Brain microvascular endothelial cell (primary cell): ENCODE data around the gene MAPKAPK5.
"Not testable (repeated sequence)": the region's sequence is repeated elsewhere in the genome, so short reads cannot be mapped to it uniquely, and the experiment has no call there.

ENCODE experiments used
- DNase-seq: peaks from one replicate; pipeline ENCODE4 v3.0.0-alpha.2; 2020
- H3K27ac ChIP-seq: fragments of 250-450 bp; sonication (Bioruptor Pico); 2 replicates; pipeline ENCODE4 v1.5.1; 2020; ENCODE audit warnings: mild to moderate bottlenecking, moderate library complexity
- H3K27me3 ChIP-seq: fragments of 250-450 bp; sonication (Bioruptor Pico); replicated peaks from 2 replicates; pipeline ENCODE4 v1.5.1; 2020; ENCODE audit warnings: mild to moderate bottlenecking
- H3K36me3 ChIP-seq: fragments of 250-450 bp; sonication (Bioruptor Pico); replicated peaks from 2 replicates; pipeline ENCODE4 v1.5.1; 2020; ENCODE audit warnings: mild to moderate bottlenecking
- H3K4me3 ChIP-seq: 2 replicates; pipeline ENCODE4 v1.5.1; 2011; ENCODE audit warnings: low read depth, mild to moderate bottlenecking, control low read depth, low read length, moderate library complexity
- CTCF ChIP-seq: IDR thresholded peaks from 2 replicates; pipeline ENCODE4 v1.5.1; 2011; ENCODE audit warnings: low read depth, mild to moderate bottlenecking, moderate library complexity, low read length, control low read depth, inconsistent platforms; ENCODE audit errors: missing control alignments
- in situ Hi-C: cut with HindIII; loops from 2 replicates; pipeline ENCODE4 v1.10.0; 2017; ENCODE audit warnings: low sequenced_read_pairs, low pct_ligation_motif_present

The MAPKAPK5 gene

GRCh38 chr12:111806304-111806703 is 35.7 kb upstream of the MAPKAPK5 start:
- H3K4me3 ChIP-seq: no peak overlapping the region
- H3K36me3 ChIP-seq: no peaks in the 10 kb centered on the region
- DNase-seq: no peak
- in situ Hi-C loops: no loop called here
- H3K27me3 ChIP-seq: no peaks in the 10 kb centered on the region
- H3K27ac ChIP-seq: no peak overlapping the region
- TF ChIP-seq CTCF: no peak

- H3K4me3 ChIP-seq: no peak overlapping the region
- DNase-seq: no peak
- in situ Hi-C loops: no loop called here
- H3K27ac ChIP-seq: no peak overlapping the region
- no peak for TF ChIP-seq CTCF
- no peaks in the 10 kb centered on the region for H3K36me3 ChIP-seq
- H3K27me3 ChIP-seq: no peaks in the 10 kb centered on the region
Observed at GRCh38 chr12:111807232-111807631, 34.8 kb upstream of the MAPKAPK5 start.

- H3K4me3 ChIP-seq: no peak overlapping the region
- in situ Hi-C loops: no loop called here
- H3K27ac ChIP-seq: no peak overlapping the region
- DNase-seq: peak; percentile 66
- peak; percentile 86 for TF ChIP-seq CTCF
- H3K36me3 ChIP-seq: no peaks in the 10 kb centered on the region
- H3K27me3 ChIP-seq: no peaks in the 10 kb centered on the region
Observed at GRCh38 chr12:111812881-111813741, 28.9 kb upstream of the MAPKAPK5 start.

GRCh38 chr12:111816065-111816615 is 25.9 kb upstream of the MAPKAPK5 start:
- Histone ChIP-seq H3K27me3 (no peaks in the 10 kb centered on the region), H3K27ac (no peak overlapping the region), H3K36me3 (no peaks in the 10 kb centered on the region), H3K4me3 (no peak overlapping the region)
- no peak for DNase-seq
- no peak for TF ChIP-seq CTCF
- in situ Hi-C loops: no loop called here

GRCh38 chr12:111816898-111817297 is 25.1 kb upstream of the MAPKAPK5 start:
- H3K36me3 ChIP-seq, H3K27ac ChIP-seq, DNase-seq, H3K4me3 ChIP-seq, H3K27me3 ChIP-seq, in situ Hi-C loops: not testable (repeated sequence)

- Histone ChIP-seq H3K27ac (no peak overlapping the region), H3K36me3 (no peaks in the 10 kb centered on the region), H3K27me3 (peaks cover 4% of the 10 kb centered on the region), H3K4me3 (no peak overlapping the region)
- DNase-seq: no peak
- no peak for TF ChIP-seq CTCF
- in situ Hi-C loops: no loop called here
Observed at GRCh38 chr12:111818340-111818739, 23.7 kb upstream of the MAPKAPK5 start.
